HG02885 (cell line): ENCODE results near the gene NKTR.

ENCODE experiments used
- ATAC-seq: cut with Tn5 transposase; IDR thresholded peaks from one replicate; pipeline ENCODE4 v1.9.1; 2021; ENCODE audit warnings: mild to moderate bottlenecking; ENCODE audit not compliant: unreplicated experiment, poor library complexity

Gene NKTR

GRCh38 chr3:42647821-42648459, 47.5 kb downstream of the NKTR start:
- no peak for ATAC-seq

- ATAC-seq: no peak
Observed at GRCh38 chr3:42649006-42649405, 48.5 kb downstream of the NKTR start.

DNA sequence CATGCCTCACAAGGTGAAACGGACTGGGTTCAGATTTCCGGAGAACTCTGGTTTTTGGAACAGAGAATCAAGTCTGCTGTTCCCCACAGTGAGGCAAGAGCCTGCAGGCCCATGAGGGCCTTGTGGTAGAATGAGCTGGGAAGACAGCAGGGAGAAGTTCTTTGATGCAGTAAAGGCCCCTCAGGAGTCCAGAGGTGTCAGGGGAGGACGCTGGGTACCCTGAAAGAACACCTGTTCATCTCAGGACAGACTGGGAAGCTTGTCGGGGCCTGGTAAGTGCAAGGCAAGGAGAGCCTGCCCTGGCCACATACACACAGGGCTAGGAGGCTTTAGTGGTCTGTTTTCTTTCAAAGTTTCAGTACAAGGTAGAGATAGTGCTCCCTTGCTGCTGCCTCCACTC, 49.3 kb downstream of the NKTR start:
- no peak for ATAC-seq

DNA sequence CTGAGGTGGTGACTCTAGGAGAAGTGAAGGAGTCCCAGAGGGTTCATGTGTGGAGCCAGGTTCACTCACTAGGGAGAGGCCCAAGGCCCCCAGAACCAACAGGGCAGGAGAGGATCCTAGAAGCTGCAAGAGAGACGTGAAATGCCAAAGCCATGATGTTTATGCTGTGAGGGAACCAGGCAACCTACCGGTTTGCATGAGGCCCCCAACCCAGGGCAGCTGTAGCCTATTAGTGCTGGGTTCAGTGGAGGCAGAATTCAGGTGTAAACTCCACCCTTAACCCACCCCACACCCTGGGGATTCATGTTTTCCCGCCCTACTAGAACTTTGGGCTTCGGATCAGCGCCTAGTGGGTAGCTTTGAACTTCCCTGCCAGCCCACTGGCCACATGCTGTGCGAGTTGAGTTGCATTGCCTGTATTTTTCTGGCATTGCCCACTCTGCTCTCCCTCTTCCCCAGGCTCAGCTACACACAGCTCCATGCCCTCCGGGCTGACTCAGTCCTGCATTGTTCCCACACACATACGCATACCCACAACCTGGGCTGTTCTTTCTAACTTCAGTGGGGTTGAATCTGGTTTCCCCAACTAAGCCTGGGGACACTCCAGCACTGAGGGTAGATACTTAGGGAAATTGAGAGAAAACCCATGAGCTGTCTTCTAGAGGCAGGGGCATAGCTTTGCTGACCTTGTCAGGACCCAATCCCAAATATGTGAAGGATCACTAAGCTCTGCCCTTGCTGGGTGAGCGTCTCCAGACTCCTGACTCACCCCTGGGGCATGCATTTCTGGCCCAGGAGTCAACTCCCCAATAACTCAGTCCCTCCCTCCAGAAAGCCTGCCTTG, 51.0 kb downstream of the NKTR start:
- no peak for ATAC-seq

DNA sequence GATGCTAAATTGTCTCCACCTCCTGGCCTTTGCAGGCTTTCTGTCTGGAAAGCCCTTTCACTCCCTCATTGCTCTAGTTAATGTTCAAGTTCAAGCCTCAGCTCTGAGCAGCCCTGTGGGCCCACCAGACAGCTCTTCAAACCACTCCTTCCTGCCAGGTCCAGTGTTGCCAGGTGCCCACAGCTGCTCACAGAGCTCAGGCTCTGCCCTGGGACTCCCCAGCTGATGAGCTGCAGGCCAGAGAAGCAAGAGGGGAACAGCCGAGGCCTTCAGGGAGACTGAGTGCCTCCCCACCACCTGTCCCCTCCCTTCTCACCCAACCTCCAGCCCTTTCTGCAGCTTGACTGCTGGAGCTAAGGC, 51.7 kb downstream of the NKTR start:
- no peak for ATAC-seq

GRCh38 chr3:42652611-42653302, 52.3 kb downstream of the NKTR start:
- ATAC-seq: peak; percentile 71

DNA sequence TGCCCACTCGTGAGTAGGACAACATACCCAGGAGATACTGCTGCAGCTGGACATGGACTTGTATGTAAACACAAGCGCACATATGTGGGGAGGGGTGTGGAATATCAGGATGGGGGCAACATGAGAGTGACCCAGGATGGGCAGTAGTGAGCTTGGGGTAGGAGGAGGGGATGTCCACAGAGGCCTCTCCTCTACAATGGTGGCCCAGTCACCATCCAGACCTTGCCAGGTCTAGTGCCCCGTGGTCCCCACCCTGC, 52.7 kb downstream of the NKTR start:
- ATAC-seq: no peak

- no peak for ATAC-seq
Observed at GRCh38 chr3:42653560-42654330, 53.3 kb downstream of the NKTR start, which contains the start of gene ZBTB47. Gene ZBTB47 (plus strand): TSS chr3:42653697. CDS start chr3:42658356, 4,659 bp downstream.

DNA sequence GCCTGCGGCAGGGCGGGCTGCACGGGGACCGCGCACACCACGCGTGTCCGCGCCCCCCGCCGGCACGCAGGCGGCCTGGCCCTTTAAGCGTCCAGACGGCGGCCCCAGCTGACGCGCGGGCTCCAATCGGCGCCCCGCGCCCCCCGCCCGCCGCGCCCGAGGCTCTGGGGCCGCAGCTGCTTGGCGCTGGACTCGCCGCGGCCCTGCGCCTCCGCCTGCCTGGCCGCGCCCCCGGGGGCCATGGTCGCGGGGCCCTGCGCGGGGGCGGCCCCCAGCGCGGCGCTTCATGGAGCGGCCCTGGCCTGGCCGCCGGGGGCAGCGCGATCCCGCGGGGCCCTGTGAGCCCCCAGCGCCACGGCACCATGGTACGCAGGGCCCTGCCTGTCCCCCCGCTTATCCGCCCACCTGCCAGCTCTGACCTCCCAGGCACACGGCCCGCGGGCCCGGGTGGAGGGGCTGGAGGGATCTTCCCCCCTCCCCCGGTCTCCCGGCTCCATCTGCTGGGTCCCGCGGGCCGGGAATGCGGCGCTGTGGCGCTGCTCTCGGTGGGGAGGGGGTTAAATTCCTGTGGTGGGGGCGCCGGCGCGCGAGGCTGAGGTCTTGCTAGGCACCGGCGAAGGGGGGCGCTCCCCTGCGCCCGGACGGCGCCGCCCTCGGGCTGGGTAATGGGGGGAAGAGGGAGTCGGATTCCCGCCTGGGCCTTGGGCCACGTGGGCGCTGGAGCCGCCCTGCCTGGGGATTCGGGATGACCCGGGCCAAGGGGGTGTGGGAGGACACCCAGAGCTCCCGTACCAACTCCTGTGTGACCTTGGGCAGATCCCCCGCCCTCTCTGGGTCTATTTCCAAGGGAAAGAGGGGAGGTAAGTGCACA, 54.1 kb downstream of the NKTR start:
- ATAC-seq: peak; percentile 29

GRCh38 chr3:42655331-42655888, 54.9 kb downstream of the NKTR start:
- ATAC-seq: no peak

- ATAC-seq: no peak
Observed at GRCh38 chr3:42655980-42656679, 55.6 kb downstream of the NKTR start.

GRCh38 chr3:42656680-42657610, 56.5 kb downstream of the NKTR start:
- ATAC-seq: no peak

DNA sequence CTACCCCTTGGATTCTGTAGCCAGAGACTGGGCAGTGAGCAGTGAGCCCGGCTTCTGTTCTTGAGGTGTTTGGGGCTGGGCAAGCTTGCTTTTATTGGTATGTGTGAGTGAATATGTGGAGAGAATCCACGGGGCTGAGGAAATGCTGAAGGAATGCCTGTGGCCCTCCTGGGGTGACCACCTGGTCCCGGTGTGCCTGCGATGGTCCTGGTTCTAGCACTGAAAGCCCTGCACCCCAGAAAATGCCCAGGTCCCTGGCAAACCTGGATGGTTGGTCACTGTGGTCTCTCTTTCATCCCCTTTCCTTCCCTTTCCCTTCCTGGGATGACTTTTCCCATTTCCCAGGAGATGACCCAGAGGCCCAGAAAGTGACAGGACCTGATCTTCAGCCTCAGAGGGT, 57.2 kb downstream of the NKTR start:
- ATAC-seq: no peak

DNA sequence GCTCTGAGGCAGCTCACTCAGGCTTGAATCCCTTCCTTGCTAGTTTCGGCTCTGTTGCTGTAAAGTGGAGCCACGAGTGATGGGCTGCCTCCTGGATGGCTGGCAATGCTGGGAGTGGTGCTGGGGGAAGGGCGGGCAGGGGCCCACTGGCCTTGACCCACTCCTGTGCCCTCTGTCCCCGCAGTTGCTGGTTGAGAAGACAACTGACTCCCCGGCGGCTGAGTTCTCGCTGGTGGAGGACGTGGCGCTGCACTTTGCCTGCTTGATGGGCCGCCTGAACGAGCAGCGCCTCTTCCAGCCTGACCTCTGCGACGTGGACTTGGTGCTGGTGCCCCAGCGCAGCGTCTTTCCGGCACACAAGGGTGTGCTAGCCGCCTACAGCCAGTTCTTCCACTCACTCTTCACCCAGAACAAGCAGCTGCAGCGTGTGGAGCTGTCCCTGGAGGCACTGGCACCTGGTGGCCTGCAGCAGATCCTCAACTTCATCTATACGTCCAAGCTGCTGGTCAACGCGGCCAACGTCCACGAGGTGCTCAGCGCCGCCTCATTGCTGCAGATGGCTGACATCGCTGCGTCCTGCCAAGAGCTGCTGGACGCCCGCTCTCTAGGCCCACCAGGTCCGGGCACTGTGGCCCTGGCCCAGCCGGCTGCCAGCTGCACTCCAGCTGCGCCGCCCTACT, 57.7 kb downstream of the NKTR start:
- no peak for ATAC-seq

GRCh38 chr3:42658771-42659390, 58.4 kb downstream of the NKTR start:
- ATAC-seq: no peak

DNA sequence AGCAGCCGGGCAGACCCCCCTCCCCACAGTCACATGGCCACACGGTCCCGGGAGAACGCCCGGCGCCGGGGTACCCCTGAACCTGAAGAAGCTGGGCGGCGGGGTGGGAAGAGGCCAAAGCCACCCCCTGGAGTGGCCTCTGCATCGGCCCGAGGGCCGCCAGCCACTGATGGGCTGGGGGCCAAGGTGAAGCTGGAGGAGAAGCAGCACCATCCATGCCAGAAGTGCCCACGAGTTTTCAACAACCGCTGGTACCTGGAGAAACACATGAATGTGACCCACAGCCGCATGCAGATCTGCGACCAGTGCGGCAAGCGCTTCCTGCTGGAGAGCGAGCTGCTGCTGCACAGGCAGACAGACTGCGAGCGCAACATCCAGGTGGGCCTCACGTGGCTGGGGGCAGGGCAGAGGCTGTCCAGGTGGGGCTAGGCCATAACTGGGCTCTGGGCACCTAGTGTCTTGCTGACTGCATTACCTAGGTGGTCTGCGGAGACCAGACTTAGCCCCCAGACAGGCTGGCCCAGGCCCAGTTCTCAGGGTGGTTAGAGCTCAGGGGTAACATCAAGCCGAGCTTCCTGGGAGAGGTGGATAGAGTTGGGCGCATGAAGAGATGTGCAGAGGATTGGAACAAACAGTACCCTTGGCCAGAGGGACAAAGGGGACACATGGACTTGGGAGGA, 59.1 kb downstream of the NKTR start:
- ATAC-seq: no peak
